Right hindlimb (tissue), 1 donor: ENCODE data around the gene KDR.
A peak's percentile ranks its signal among the peaks of the same experiment; 100 is the strongest.

Experiments
- DNase-seq: peaks from one replicate; pipeline ENCODE4 v3.0.0-alpha.2; 2018

The KDR gene

GRCh38 chr4:55077577-55077976 is 47.8 kb downstream of the KDR start:
- no peak for DNase-seq

DNA sequence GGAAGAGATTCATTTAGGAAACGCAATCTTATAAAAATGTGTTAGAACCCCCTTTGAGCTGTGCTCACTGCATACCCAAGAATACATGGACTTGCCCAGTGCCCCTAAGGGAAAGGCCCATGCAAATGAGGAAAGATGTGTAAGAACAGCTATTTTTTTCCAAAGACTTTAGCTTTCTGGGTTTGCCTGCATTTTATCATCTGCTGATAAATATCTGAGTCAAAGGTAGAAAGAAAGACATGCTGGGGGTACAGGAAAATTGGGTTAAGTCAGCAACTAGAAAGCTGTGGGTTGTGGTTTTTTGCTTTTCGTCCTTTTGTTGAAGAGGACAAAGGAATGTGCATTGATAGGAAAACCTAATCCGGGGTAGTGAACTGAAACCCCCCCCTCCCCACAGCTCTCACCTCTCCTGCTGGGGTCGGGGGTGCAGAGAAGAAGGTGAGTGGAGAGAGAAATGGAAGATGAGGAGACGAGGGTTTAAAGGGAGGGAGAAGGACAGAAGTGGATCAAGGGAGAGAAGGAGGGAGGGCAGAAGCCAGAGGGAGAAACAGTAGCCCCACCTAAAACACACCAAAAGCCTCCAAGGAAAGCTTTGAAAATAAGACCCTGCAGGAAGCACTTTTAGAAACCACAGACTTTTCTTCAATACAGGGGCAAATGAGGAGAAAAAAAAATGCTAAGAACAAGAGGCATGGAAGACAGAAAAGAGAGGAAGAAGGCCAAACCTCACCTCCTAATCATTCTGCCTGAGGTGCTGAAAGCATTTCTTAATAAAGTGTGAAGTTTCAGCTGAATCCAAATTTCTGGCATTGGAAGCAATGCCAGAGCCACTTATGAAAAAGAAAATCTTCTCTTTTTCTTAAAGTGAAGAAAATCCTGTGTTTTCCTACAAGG is 49.3 kb downstream of the KDR start:
- no peak for DNase-seq

DNA sequence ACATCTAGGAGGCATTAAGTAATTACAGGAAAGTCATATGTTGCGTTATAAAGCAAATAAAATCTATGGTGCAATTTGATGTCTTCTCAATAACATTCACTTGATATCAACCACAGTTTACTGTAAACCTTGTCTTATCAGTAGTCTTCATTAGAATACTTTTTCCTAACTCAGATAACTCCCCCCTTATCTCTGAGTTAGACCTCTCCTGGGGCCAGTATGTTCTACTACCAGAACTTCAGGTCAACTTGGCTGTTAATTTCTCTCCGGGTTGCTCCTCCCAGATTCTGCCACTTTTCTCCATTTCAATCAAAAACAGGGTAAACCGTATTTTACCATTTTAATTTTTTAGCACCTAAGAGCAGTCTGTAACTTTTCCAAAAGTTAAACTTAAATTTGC is 50.0 kb downstream of the KDR start:
- DNase-seq = no peak

GRCh38 chr4:55074386-55074785 is 51.0 kb downstream of the KDR start:
- DNase-seq = no peak

DNA sequence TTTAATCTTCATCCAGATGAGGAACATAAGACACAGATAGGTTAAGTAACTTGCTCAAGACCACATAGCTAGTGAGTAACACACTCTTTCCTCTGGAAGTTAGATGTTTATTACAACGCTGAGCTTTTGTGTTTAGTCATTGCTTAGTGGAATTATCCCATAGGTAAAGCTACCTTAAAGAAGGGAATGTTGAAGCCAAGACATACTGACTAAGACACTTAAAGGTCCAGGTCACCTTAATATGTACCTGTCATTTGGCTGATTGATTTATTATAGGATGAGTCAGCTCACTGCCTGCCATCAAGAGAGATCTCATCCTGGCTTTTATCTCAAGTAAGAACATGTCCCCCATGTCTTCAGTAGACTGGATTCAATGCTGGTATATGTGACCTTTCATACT is 53.4 kb downstream of the KDR start:
- no peak for DNase-seq

DNA sequence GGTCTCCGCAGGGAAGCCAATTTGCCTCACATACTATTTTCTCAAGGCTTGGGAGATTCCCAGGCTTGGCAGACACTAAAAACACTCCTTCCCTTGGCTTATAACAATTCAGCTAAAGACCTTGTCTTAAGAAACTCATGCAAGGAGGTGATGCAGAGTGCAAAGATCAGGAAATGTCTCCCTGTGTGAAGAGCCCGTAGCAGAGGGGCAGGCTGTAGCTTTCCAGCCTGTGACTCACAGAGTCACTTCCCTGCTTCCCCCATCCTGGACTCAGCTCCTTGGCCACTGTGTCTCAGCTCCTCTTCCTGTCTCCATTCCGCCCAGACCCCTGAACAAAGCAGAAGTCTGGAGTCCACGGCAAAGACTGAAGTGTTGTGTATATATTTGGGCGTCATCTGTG is 56.1 kb downstream of the KDR start:
- no peak for DNase-seq

- no peak for DNase-seq
These were observed 56.9 kb downstream of the KDR start for GRCh38 chr4:55068522-55068921.

DNA sequence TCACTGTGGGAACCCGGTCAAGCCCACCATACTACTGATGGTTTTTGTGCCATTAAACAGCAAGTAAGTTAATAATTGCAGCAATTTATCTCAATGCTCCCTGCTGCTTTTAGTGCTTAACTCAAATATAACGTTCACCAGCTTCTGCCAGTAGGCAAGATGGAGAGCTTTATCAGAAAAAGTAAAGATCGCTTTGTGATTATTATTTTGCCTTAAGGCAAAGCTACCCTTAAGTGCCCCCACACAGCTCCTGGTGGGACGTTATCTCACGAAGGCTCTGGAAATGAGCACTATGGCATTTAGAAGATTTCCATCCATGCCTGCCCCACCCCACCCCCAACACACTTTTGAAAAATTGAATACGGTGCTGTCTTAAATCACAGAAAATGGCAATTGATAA is 59.4 kb downstream of the KDR start:
- DNase-seq = no peak

DNA sequence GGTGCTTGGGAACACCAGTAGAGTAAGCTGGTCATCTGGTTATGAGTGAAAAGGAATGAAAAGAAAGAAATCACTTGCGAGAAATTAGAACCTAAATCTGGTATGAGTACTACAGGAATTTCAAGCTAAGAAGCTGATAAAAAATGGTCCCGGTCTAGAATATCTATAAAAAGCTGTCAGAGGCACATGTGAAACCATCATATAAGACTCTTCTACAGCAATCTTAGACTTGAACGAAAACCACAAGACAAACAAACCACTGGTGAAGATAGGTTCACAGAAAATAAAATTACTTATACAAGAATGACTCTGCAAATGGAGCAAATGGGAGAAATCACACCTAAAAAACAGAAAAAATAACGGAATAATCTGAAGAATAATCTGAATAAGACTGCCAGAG is 69.9 kb downstream of the KDR start:
- no peak for DNase-seq

- no peak for DNase-seq
These were observed 73.9 kb downstream of the KDR start for GRCh38 chr4:55051532-55051931.

DNA sequence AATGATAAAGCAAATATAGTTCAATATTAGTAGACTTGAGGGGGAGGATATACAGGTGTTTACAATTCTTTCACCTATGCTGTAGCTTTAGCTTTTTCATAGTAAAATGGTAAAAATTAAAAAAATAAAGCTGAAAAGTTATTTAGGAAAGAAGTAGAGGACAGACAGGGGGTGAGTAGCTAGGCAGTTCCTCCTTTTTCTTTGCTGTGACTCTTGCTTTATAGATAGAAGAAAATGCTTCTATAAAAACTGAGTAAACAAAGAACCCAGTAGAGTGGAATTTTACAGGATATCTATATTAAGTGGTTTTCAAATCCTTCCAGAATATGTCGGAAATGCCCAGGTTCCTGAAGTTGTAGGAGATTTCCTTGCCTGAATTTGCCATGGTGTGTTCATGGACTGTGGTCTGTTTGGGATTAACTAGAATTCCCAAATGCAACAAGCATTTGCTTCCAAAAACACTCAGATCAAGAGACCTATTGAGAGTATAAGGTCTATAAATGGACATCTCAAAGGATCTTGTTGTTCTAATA is 74.9 kb downstream of the KDR start:
- DNase-seq = no peak

GRCh38 chr4:55038176-55038890 is 87.1 kb downstream of the KDR start:
- peak; percentile 39 for DNase-seq

GRCh38 chr4:55037728-55038127 is 87.7 kb downstream of the KDR start:
- DNase-seq = no peak

- no peak for DNase-seq
These were observed 89.0 kb downstream of the KDR start for GRCh38 chr4:55036405-55036804.

DNA sequence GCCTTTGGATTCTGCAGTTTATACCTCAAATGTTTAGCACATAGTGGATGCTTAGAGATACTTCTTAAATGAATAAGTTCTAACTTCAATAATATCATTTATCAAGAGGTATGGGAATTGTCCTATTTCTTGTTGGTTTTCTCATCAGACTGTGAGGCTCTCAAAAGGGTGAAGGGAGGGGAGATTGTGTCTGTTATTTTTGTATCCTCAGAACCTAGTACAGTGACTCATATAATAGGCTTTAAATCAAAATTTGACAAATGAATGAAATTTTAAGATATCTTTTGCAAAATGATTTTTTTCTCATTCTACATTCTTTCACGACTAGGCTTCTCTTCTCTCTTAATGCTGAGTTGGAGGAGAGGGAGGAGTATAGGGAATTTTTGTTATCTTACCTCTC is 89.5 kb downstream of the KDR start:
- DNase-seq = no peak

GRCh38 chr4:55033296-55033695 is 92.1 kb downstream of the KDR start:
- no peak for DNase-seq

DNA sequence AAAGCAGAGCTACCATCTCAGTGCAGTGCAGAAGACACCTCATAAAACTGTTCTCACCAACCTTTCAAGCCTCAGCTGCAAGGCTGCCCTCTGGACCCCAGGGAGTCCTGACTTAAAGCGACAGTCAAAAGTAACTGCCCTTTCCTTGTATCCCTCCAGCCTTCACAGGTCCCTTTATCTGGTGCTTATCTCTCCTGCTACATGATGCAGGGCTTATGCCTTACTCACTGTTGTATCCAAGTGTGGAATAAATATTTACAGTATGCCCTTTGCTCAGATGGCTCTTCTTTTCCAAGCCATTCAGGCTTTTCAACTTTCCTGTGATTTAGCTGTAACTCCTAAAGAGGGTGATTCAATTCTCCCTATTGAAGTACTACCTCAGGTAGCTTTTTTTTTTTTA is 92.6 kb downstream of the KDR start:
- no peak for DNase-seq

- DNase-seq = no peak
These were observed 93.2 kb downstream of the KDR start for GRCh38 chr4:55032179-55032578.

DNA sequence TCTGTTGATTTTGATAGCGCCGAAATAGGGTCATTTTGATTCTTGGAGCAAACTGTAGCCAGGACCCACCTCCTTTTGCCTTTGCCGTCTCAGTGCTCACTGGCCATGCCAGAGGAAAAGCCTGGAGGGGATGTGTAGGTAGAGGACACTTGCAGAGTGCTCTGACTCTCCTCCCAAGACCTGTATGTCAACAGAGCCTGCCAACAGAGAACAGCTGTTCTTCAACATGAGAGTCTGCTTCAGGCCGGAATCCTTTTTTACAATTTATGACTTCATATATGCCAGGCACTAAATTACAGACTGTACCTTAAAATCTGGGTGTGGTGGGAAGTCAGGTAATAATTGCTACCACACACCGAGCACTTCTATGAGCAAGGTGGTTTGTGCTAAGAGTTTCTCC is 94.2 kb downstream of the KDR start:
- DNase-seq = no peak

DNA sequence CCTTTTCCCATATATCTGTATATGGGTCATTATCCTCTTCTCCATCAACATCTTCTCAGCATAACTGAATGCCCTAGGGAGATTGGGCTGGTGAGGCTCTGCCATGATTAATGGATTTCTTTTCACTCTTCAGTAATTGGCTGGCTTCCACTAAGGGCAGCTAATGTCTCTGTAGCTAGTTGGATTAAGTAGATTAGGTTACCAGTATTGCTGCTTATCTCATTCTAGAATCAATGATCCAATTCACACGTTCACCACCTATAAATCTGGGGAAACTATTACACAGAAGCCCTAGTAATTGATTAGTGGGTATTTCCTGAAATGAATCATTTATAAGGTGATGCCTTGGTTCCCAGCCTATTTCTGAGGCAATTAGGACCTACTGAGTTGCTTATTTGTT is 94.8 kb downstream of the KDR start:
- DNase-seq = no peak

DNA sequence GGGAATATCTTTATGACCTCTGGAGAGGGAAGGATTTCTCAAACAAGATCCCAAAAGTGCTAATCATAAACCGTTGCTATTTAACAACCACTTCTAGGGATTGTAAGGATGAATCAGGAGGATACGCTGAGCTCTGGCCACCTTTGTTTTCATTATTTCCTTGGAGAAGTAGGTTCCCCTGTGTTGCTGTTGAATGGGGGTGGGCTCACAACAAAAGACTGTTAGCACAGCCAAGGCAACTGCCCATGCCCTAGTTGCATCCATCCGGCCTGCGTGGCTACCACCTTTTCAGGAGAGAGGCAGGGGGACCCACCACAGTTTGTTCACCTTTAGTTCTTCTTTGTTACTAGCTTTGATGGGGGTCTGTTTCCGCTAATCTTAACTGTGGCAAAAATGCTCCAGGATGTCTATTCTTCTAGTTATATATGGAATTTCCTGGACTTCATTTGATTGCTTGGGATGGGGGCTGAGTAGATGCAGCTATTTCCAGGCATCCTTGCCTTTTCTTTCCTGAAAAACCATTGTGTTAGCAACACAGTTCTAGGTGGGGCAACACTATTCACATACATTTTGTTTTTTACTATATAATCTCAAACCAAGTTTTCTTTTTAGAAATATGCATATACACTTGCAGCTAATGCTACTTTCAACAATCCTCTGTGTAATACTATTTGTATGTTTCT is 95.4 kb downstream of the KDR start:
- DNase-seq = no peak

DNA sequence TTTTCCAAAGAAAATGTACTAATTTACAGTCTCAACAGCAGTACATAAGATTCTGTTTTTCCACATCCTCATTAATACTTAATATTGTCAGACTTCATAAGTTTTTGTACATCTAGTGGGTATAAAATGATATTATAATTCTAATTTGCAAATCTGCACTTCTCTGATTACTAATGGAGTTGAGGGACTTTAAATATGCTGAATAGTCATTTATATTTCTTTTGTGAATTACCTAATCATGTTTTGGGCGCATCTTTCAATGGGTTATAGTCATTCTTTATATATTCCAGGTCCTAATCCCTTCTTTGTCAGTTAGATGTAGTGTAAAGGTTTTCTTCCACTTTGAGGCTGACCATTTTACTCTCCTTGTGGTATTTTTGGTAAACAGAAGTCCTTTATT is 96.1 kb downstream of the KDR start:
- DNase-seq = no peak
